GM21619 (cell line): ENCODE measurements around the gene FMN1.

Experiments used
- ATAC-seq: cut with Tn5 transposase; IDR thresholded peaks from one replicate; pipeline ENCODE4 v1.9.1; 2021; ENCODE audit not compliant: unreplicated experiment

Gene FMN1

GRCh38 chr15:32792436-32792835, 402.1 kb downstream of the FMN1 start:
- ATAC-seq = no peak

- ATAC-seq = no peak
Observed at GRCh38 chr15:32790352-32790999, 404.0 kb downstream of the FMN1 start.

GRCh38 chr15:32787949-32788348, 406.6 kb downstream of the FMN1 start:
- ATAC-seq = no peak

- no peak for ATAC-seq
Observed at GRCh38 chr15:32786906-32787305, 407.6 kb downstream of the FMN1 start.

GRCh38 chr15:32784581-32784980, 409.9 kb downstream of the FMN1 start:
- no peak for ATAC-seq

- no peak for ATAC-seq
Observed at GRCh38 chr15:32781781-32782180, 412.7 kb downstream of the FMN1 start.

- no peak for ATAC-seq
Observed at GRCh38 chr15:32778391-32779176, 415.9 kb downstream of the FMN1 start.

GRCh38 chr15:32775103-32775502, 419.4 kb downstream of the FMN1 start:
- ATAC-seq = no peak

- no peak for ATAC-seq
Observed at GRCh38 chr15:32774022-32774421, 420.5 kb downstream of the FMN1 start.

- no peak for ATAC-seq
Observed at GRCh38 chr15:32767236-32767635, 427.3 kb downstream of the FMN1 start.

- no peak for ATAC-seq
Observed at GRCh38 chr15:32766101-32766500, 428.4 kb downstream of the FMN1 start.

GRCh38 chr15:32765236-32765635, 429.3 kb downstream of the FMN1 start:
- no peak for ATAC-seq

GRCh38 chr15:32763295-32763694, 431.2 kb downstream of the FMN1 start:
- no peak for ATAC-seq

GRCh38 chr15:32757426-32757825, 437.1 kb downstream of the FMN1 start:
- no peak for ATAC-seq

- no peak for ATAC-seq
Observed at GRCh38 chr15:32750979-32751378, 443.5 kb downstream of the FMN1 start.

GRCh38 chr15:32747921-32748342, 446.6 kb downstream of the FMN1 start:
- ATAC-seq = no peak

- ATAC-seq = no peak
Observed at GRCh38 chr15:32746116-32746857, 448.2 kb downstream of the FMN1 start.

- ATAC-seq = no peak
Observed at GRCh38 chr15:32743411-32744140, 450.9 kb downstream of the FMN1 start.

- no peak for ATAC-seq
Observed at GRCh38 chr15:32739522-32740063, 454.9 kb downstream of the FMN1 start.

- no peak for ATAC-seq
Observed at GRCh38 chr15:32738666-32739065, 455.8 kb downstream of the FMN1 start.

GRCh38 chr15:32737304-32737703, 457.2 kb downstream of the FMN1 start:
- no peak for ATAC-seq
